Measurements from ENCODE around the gene EID2B.

DNA sequence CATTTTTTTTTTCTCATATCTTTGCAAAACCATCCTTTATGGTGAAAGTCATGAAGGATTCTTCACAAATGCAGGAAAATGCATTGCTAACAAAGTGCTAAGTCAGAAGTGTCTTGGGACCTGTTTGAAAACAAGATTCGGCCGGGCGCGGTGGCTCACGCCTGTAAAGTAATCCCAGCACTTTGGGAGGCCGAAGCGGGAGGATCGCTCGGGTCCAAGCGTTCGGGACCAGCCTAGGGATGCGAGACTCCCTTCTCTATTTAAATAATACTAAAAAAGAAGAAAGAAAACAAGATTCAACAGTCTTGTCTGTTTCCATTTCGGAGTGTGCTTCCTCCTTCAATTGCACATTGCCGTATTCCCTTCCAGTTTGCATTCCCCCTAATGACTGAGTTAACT lies 819 bp downstream of the EID2B start:
- TF ChIP-seq POLR2A (IDR thresholded peaks at IDR 0.05; ENCODE audit: low read length) = no peak
- TF ChIP-seq GATA1 (IDR thresholded peaks at IDR 0.05; ENCODE audit: low read depth, low read length) = no peak

Measured in erythroblast (primary cell).